Tibial artery (tissue), 4 donors: ENCODE measurements around the gene GCFC2.
"Not testable (repeated sequence)": the region's sequence is repeated elsewhere in the genome, so short reads cannot be mapped to it uniquely, and the experiment has no call there.

ENCODE experiments used
- DNase-seq, 2 donors: peaks; one replicate each; pipeline ENCODE4 v3.0.0-alpha.2; 2019
- H3K27ac ChIP-seq, 2 donors: fragments of 200-600 bp; sonication (generic) in 1 of 2; 1 replicate in 1 of 2; 2 replicates in 1 of 2; pipeline ENCODE4 v1.5.1; 2018 to 2019; ENCODE audit warnings: mild to moderate bottlenecking in 1 of 2
- H3K27me3 ChIP-seq, 2 donors: fragments of 200-600 bp; sonication (generic) in 1 of 2; one replicate each; pipeline versions ENCODE4 v1.5.1 to v1.6.0; 2016 to 2019
- H3K36me3 ChIP-seq, 3 donors: fragments of 200-600 bp; sonication (generic) in 2 of 3; one replicate each; pipeline ENCODE4 v1.5.1; 2016 to 2019; ENCODE audit warnings: mild to moderate bottlenecking in 2 of 3
- H3K4me1 ChIP-seq, 4 donors: fragments of 200-600 bp; sonication (generic) in 2 of 4; 1 replicate in 3 of 4; 2 replicates in 1 of 4; pipeline ENCODE4 v1.5.1; 2016 to 2019
- H3K4me3 ChIP-seq, 2 donors: fragments of 200-600 bp; sonication (generic) in 1 of 2; 1 replicate in 1 of 2; 2 replicates in 1 of 2; pipeline ENCODE4 v1.5.1; 2018 to 2019; ENCODE audit warnings: mild to moderate bottlenecking in 2 of 2
- H3K9me3 ChIP-seq, 3 donors: fragments of 200-600 bp; sonication (generic) in 1 of 3; one replicate each; pipeline ENCODE4 v1.5.1; 2016 to 2019
- intact Hi-C: fragments of 100-400 bp; cut with DNase I; formaldehyde crosslinking; loops from one replicate; pipeline ENCODE4 v1.15.0; 2023; ENCODE audit warnings: low total_unique reads
- TF ChIP-seq, protein P1 (sequence below), 2 experiments: fragments of 200-600 bp in 1 of 2; fragments of 450-650 bp in 1 of 2; IDR thresholded peaks; one replicate each; pipeline ENCODE4 v1.5.1; 2017 to 2019; ENCODE audit warnings: antibody characterized with exemption in 2 of 2, mild to moderate bottlenecking in 1 of 2, moderate library complexity in 1 of 2

The GCFC2 gene

DNA sequence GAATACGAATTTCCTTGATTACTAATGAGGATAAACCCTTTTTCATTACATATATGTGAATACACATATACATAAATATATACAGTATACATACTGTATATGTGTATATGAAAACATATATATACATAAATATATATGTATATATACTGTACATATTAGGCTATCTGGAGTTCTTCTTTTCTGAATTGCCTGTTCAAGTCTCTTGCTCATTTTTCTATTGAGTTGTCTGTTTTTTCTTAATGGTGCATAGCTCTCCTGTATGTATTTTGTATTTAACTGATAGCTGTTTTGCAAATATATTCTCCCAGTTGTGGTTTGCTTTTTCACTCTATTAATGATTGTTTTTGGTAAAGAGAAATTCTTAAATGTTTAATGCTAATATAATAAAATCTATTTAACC is 8.9 kb upstream of the GCFC2 start:
- TF ChIP-seq, protein P1, sequence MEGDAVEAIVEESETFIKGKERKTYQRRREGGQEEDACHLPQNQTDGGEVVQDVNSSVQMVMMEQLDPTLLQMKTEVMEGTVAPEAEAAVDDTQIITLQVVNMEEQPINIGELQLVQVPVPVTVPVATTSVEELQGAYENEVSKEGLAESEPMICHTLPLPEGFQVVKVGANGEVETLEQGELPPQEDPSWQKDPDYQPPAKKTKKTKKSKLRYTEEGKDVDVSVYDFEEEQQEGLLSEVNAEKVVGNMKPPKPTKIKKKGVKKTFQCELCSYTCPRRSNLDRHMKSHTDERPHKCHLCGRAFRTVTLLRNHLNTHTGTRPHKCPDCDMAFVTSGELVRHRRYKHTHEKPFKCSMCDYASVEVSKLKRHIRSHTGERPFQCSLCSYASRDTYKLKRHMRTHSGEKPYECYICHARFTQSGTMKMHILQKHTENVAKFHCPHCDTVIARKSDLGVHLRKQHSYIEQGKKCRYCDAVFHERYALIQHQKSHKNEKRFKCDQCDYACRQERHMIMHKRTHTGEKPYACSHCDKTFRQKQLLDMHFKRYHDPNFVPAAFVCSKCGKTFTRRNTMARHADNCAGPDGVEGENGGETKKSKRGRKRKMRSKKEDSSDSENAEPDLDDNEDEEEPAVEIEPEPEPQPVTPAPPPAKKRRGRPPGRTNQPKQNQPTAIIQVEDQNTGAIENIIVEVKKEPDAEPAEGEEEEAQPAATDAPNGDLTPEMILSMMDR (IDR thresholded peaks at IDR 0.05) = no peak
- H3K9me3 ChIP-seq = peaks cover 0 to 3% (median 0%) of the 10 kb centered on the region in 3 donors
- no peak for DNase-seq
- H3K4me1 ChIP-seq = no peaks in the 10 kb centered on the region
- H3K27ac ChIP-seq = no peak overlapping the region
- peaks cover 0 to 11% of the 10 kb centered on the region in 2 donors for H3K27me3 ChIP-seq
- intact Hi-C loops = loop anchor here (10.0 kb wide), 1 partner anchor 75 kb away; the partner anchor contains the start of gene MRPL19
- H3K4me3 ChIP-seq = no peak overlapping the region
- no peaks in the 10 kb centered on the region for H3K36me3 ChIP-seq

DNA sequence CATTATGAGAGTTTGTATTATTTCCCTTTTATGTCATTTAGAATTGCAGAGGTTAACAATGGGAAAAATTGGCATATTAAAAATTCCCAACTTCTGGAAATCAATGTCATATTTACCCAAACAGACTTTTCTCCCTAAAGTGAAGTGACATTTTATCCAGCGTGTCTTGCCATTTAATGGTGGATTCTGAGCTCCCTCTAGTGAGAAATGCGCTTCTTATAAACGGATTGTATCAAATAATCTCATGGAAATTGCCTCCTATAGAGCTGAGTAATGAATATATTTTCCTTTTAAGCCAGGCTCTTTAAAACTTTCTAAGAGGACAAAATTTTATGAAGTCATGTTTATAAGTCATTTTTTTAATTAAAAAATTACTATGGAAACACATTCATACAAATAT is 5.7 kb upstream of the GCFC2 start:
- no peak for DNase-seq
- intact Hi-C loops = loop anchor here (10.0 kb wide), 1 partner anchor 72 kb away; the partner anchor contains the start of gene MRPL19
- H3K27me3 ChIP-seq = no peaks in the 10 kb centered on the region
- peaks cover 0 to 2% (median under 1%) of the 10 kb centered on the region in 4 donors for H3K4me1 ChIP-seq
- H3K9me3 ChIP-seq = peaks cover 0 to 3% (median 0%) of the 10 kb centered on the region in 3 donors
- TF ChIP-seq, protein P1 (IDR thresholded peaks at IDR 0.05) = no peak
- no peak overlapping the region for H3K27ac ChIP-seq
- H3K4me3 ChIP-seq = no peak overlapping the region
- no peaks in the 10 kb centered on the region for H3K36me3 ChIP-seq

DNA sequence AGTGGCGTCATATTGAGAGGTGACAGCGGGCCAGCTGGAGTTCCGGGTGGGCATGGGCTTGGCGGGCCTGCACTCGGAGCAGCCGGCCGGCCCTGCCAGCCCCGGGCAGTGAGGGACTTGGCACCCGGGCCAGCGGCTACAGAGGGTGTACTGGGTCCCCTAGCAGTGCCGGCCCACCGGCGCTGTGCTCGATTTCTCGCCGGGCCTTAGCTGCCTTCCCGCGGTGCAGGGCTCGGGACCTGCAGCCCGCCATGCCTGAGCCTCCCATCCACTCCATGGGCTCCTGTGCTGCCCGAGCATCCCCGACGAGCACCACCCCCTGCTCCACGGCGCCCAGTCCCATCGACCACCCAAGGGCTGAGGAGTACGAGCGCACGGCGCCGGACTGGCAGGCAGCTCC is 875 bp upstream of the GCFC2 start:
- H3K27ac ChIP-seq = peak overlapping the region in 1 of 2 donors; percentile 89
- H3K27me3 ChIP-seq, DNase-seq, H3K36me3 ChIP-seq, H3K4me3 ChIP-seq, H3K9me3 ChIP-seq: not testable (repeated sequence)
- intact Hi-C loops = loop anchor here (10.0 kb wide), 1 partner anchor 67 kb away; the partner anchor contains the start of gene MRPL19
- peaks cover 0 to 31% (median 8%) of the 10 kb centered on the region in 4 donors for H3K4me1 ChIP-seq

DNA sequence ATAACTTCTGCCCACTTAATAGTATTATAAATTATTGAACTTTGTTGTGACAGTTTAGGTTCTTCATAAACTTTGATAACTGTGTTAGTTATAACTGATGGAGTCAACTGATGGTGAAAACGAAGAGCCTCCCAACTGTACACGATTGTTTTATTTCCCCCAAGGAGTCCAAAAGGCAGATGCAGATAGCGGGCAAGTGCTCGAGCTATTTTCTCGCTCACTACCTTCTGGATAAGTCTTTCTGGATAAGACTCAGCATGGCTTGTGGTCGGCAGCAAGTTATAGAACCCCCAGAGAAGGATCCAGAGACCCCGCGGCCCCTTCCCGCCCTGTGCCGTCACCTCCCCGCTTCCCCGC is 517 bp downstream of the GCFC2 start:
- H3K4me1 ChIP-seq = peaks cover 0 to 31% (median 8%) of the 10 kb centered on the region in 4 donors
- no peaks in the 10 kb centered on the region for H3K9me3 ChIP-seq
- H3K4me3 ChIP-seq = peak overlapping the region; percentile 61 to 68
- TF ChIP-seq, protein P1 (IDR thresholded peaks at IDR 0.05) = no peak
- H3K27ac ChIP-seq = peak overlapping the region; percentile 83 to 89
- no peak for DNase-seq
- no peaks in the 10 kb centered on the region for H3K27me3 ChIP-seq
- peaks cover under 1 to 5% (median 5%) of the 10 kb centered on the region in 3 donors for H3K36me3 ChIP-seq
- intact Hi-C loops = loop anchor here (10.0 kb wide), 1 partner anchor 65 kb away; the partner anchor contains the start of gene MRPL19

DNA sequence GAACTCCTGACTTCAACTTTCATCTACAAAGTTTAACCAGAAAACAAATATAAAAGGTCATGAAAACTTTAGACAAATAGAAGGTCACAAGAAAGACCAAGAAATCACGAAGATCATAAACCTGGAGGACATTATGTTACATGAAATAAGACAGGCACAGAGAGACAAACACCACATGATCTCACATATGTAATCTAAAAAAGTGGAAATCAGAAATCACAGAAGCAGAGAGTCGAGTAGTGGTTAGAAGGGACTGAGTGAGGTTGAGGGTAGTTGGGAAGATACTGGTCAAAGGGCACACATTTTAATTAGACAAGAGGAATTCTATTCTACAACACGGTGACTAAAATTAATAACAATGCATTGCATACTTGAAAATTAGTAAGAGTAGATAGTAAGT is 1.4 kb downstream of the GCFC2 start:
- H3K36me3 ChIP-seq = peaks cover 10 to 14% (median 13%) of the 10 kb centered on the region in 3 donors
- no peak for DNase-seq
- no peak overlapping the region for H3K27ac ChIP-seq
- H3K27me3 ChIP-seq = no peaks in the 10 kb centered on the region
- TF ChIP-seq, protein P1 (IDR thresholded peaks at IDR 0.05) = no peak
- peak overlapping the region; percentile 61 to 68 for H3K4me3 ChIP-seq
- H3K4me1 ChIP-seq = peaks cover 0 to 31% (median 8%) of the 10 kb centered on the region in 4 donors
- intact Hi-C loops = no loop called here
- no peaks in the 10 kb centered on the region for H3K9me3 ChIP-seq

DNA sequence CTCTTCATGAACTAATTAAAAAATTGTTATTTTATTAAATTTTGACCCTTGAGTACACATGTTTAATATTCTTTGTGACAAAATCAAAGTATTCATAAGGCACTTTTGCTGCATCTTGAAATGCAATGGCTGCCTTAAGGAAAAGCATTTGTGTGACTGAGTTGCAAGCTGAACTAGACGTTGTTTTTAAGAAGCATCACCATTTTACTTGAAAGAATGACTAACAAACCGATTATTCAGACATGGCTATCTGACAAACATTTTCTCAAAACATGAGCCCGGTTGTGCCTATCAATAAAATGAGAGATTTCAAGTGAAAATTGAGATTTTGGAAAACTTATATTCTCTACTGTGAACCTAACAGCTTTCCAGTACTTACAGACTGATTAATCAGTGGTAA is 2.8 kb downstream of the GCFC2 start:
- Histone ChIP-seq H3K36me3 (peaks cover 21 to 28% (median 23%) of the 10 kb centered on the region in 3 donors), H3K9me3 (no peaks in the 10 kb centered on the region), H3K27me3 (no peaks in the 10 kb centered on the region), H3K4me1 (peaks cover 0 to 31% (median 8%) of the 10 kb centered on the region in 4 donors), H3K4me3 (no peak overlapping the region), H3K27ac (no peak overlapping the region)
- intact Hi-C loops = no loop called here
- TF ChIP-seq, protein P1 (IDR thresholded peaks at IDR 0.05) = no peak
- DNase-seq = no peak
